Measurements from ENCODE around the gene CALML4.

DNA sequence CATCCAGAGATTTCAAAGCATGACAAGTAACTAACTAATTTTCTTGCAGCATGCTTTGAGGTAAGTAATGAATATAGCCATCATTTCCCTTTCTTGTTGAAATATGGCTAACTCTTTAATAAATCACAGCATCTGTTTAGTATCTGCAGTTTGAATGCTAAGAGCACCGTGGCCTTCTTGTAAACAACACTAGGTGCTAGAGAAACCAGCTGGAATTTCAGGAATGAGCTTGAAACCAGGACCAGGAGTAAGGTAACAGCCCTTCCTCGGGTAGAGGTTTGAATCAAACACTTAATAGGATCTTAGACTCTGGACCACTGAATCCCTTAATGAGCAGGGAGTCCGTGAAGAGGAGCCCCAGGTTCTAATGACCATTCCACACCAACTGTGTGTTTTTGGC lies 13.6 kb downstream of the CALML4 start:
- TF ChIP-seq POLR2AphosphoS5 (IDR thresholded peaks at IDR 0.05; ENCODE audit: borderline replicate concordance, low read depth, low read length) (no peak), EZH2 (IDR thresholded peaks at IDR 0.05) (no peak), FOXP2 (optimal IDR thresholded peaks at IDR 0.05; ENCODE audit: control extremely low read depth, extremely low read length, insufficient read depth) (no peak)

Data from SK-N-MC (cell line).